ENCODE measurements around the gene TPM2. TPM values are rescaled to one million over a fixed set of nuclear protein-coding genes. Genes with fewer than 3 reads are reported as not detected.

The TPM2 gene
- total and polyA plus RNA-seq, 9 of the 15 experiments (the other 6 are each of a cell fraction or from before 2014, with no cell fraction given) = 0.28 to 16.1 (median 4.5) TPM

DNA sequence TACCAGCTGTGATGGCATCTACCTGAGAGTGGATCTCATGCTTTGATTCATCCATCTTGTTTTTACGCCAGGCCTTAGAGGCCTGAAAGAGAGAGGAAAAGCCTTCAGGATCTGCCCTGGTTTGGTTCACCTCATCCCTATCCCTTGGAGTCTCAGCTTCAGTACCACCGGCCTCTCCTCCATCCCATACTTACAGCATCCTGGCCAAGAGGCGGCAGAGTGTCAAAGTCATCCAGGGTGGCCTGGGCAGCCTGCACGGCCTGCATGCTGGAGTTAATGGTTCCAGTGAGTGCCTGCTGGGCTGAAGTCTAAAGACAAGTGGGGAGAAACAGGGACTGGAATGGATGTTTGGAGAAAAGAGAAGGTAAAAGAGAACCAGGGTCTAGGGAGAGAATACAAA, 29.8 kb upstream of the TPM2 start (continued):
- TF ChIP-seq, protein P1, sequence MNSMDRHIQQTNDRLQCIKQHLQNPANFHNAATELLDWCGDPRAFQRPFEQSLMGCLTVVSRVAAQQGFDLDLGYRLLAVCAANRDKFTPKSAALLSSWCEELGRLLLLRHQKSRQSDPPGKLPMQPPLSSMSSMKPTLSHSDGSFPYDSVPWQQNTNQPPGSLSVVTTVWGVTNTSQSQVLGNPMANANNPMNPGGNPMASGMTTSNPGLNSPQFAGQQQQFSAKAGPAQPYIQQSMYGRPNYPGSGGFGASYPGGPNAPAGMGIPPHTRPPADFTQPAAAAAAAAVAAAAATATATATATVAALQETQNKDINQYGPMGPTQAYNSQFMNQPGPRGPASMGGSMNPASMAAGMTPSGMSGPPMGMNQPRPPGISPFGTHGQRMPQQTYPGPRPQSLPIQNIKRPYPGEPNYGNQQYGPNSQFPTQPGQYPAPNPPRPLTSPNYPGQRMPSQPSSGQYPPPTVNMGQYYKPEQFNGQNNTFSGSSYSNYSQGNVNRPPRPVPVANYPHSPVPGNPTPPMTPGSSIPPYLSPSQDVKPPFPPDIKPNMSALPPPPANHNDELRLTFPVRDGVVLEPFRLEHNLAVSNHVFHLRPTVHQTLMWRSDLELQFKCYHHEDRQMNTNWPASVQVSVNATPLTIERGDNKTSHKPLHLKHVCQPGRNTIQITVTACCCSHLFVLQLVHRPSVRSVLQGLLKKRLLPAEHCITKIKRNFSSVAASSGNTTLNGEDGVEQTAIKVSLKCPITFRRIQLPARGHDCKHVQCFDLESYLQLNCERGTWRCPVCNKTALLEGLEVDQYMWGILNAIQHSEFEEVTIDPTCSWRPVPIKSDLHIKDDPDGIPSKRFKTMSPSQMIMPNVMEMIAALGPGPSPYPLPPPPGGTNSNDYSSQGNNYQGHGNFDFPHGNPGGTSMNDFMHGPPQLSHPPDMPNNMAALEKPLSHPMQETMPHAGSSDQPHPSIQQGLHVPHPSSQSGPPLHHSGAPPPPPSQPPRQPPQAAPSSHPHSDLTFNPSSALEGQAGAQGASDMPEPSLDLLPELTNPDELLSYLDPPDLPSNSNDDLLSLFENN (IDR thresholded peaks at IDR 0.05; ENCODE audit: low read depth in 2 of 2, low read length in 2 of 2) = no peak
- no peak for TF ChIP-seq NFIX (CRISPR knock-in tag; IDR thresholded peaks at IDR 0.05; ENCODE audit: low read depth)
- TF ChIP-seq EP300 (IDR thresholded peaks at IDR 0.05; ENCODE audit: low read length) = no peak

DNA sequence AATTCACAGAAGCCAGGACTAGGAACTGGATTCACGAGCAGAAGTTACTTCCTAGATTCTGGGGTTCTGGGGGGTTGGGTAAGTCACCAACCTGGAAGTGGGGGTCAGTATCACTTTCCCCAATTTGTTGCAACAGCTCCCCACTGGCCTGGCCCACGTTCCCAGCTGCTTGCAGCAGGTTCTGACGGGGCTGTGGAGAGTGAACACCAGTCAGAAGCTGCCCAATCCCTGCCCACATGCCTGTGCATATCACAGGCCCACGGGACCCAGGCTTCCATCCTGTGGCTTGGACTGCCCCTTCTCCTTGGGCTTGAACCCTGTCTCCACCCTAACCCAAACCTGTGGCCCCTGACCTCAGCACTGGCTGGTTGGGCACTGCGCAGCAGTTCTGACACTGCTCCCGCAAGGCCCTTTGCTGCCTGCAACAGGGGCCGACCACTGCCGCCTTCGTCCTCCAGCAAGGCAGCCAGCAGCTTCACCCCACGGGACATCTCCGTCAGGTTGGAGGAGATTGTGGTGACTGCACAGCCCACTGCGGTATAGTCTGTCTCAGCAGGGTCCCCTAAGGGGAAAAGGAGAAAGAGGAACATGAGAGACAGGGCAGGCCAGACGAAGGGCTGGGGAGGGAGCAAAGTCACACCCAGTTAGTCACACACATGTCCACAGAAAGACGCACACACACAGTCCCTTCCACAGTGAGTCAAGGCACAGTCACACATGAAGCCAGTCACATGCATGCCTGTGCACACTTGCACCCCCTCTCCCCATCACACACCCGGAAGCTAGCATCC, 29.2 kb upstream of the TPM2 start:
- WGBS (ENCODE audit: insufficient coverage, low coverage, missing lambda C conversion rate) = 87% methylated on average over 13 of the region's 15 CpGs
- H3K36me3 ChIP-seq (ENCODE audit: control insufficient read depth, insufficient read depth, low read length) = peaks cover 99% of the 10 kb centered on the region
- no peak overlapping the region for H3K4me3 ChIP-seq
- no peak for ATAC-seq
- ChIA-PET POLR2A (interaction anchor here (0.6 to 2.8 kb wide), 3 partner anchors 8 to 213 kb away, joined by 3 to 18 read pairs (median 4); no protein-coding TSS in a partner anchor), CTCF (ENCODE audit: low intra/inter-chr PET ratio) (no interaction called here)
- in situ Hi-C loops (cut with MboI) (no loop called here), intact Hi-C loops (cut with micrococcal nuclease) (no loop called here)
- no peaks in the 10 kb centered on the region for H4K20me1 ChIP-seq (replicated peaks; ENCODE audit: control insufficient read depth, insufficient read depth, low read length)
- H3K79me2 ChIP-seq (ENCODE audit: control insufficient read depth, insufficient read depth, low read length) = no peaks in the 10 kb centered on the region
- no peaks in the 10 kb centered on the region for H3K9me1 ChIP-seq (ENCODE audit: control insufficient read depth, insufficient read depth, low read length)
- no TSS peak for BruUV-seq (replicated peaks)
- no peak overlapping the region for H2AFZ ChIP-seq (ENCODE audit: low read depth, low read length)
- no peak overlapping the region for H3K27ac ChIP-seq (ENCODE audit: extremely low read depth, low read depth, low read length)
- DNase-seq (ENCODE audit: extremely low read depth in 1 of 4, low spot score in 3 of 4) = no peak
- H3K4me1 ChIP-seq (replicated peaks in 1 of 2; ENCODE audit: control insufficient read depth in 2 of 2, insufficient read depth in 2 of 2, low read length in 2 of 2) = peaks cover 0 to 2% of the 10 kb centered on the region in 2 experiments; a peak in 2 of 5 replicates
- FAIRE-seq = no peak
- H3K9me3 ChIP-seq (replicated peaks; ENCODE audit: control insufficient read depth, insufficient read depth, low read depth, low read length) = no peaks in the 10 kb centered on the region
- TF ChIP-seq SPI1 (IDR thresholded peaks at IDR 0.05; ENCODE audit: borderline replicate concordance, low read depth, low read length) = no peak
- TF ChIP-seq POLR2G (IDR thresholded peaks at IDR 0.05; ENCODE audit: low read depth, low read length) = peak; percentile 44; the same call in 1 of the 2 replicates
- peak; percentile 34; the same call in 1 of the 2 replicates for TF ChIP-seq RBFOX2 (IDR thresholded peaks at IDR 0.05; ENCODE audit: low read depth, low read length)
- no peak overlapping the region for H3K9ac ChIP-seq (ENCODE audit: insufficient read depth in 1 of 2, low read depth in 2 of 2, low read length in 2 of 2)
- no peak overlapping the region for H3K4me2 ChIP-seq (ENCODE audit: insufficient read depth, low read length)
- no peaks in the 10 kb centered on the region for H3K27me3 ChIP-seq (ENCODE audit: control insufficient read depth in 2 of 2, insufficient read depth in 2 of 2, low read length in 2 of 2)
